ENCODE data around the gene CYP27C1. TPM values are rescaled to one million over a fixed set of nuclear protein-coding genes. Genes with fewer than 3 reads are reported as not detected.
"Not testable (repeated sequence)": the region's sequence is repeated elsewhere in the genome, so short reads cannot be mapped to it uniquely, and the experiment has no call there.

The CYP27C1 gene
- total RNA-seq, 1 donor from 2014 or later = not detected

DNA sequence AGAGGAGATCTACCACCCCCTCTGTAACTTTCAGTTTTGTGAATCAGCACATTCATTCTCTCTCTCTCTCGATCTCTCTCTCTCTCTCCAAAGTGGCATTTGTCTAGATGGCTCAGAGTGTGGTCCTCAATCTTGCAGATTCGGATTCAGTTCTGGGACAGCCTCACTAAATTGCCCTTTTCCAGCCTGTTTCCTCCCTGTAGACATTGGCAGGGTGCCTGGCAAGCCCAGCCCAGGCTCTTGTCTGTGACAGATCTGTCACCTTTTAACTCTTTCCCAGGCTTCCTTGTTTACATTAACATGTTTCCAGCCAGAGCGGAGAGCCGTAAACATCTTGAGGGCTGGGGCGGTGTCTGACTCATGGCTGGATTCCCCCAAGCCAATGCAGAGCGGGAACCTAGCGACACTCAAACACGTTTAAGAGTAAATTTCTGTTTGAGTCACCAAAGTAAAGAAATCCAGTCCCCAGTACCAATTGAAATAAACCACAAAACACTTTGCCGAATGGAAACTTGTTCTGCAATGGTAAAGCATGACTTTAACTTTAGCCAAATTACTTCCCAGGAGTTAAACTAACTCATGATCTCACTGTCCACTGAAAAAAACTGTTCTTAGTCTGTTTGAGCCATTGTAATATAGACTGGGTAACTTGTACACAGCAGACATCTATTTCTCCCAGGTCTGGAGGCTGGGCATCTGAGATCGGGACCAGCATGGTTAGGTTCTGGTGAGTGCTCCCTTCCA is 6.6 kb upstream of the CYP27C1 start:
- H3K36me3 ChIP-seq = no peaks in the 10 kb centered on the region
- DNase-seq (peak; percentile 88), ATAC-seq (peak; percentile 94)
- TF ChIP-seq, protein P1, sequence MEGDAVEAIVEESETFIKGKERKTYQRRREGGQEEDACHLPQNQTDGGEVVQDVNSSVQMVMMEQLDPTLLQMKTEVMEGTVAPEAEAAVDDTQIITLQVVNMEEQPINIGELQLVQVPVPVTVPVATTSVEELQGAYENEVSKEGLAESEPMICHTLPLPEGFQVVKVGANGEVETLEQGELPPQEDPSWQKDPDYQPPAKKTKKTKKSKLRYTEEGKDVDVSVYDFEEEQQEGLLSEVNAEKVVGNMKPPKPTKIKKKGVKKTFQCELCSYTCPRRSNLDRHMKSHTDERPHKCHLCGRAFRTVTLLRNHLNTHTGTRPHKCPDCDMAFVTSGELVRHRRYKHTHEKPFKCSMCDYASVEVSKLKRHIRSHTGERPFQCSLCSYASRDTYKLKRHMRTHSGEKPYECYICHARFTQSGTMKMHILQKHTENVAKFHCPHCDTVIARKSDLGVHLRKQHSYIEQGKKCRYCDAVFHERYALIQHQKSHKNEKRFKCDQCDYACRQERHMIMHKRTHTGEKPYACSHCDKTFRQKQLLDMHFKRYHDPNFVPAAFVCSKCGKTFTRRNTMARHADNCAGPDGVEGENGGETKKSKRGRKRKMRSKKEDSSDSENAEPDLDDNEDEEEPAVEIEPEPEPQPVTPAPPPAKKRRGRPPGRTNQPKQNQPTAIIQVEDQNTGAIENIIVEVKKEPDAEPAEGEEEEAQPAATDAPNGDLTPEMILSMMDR (IDR thresholded peaks at IDR 0.05) = no peak
- peak overlapping the region; percentile 32 for H3K27ac ChIP-seq
- H3K4me1 ChIP-seq = no peaks in the 10 kb centered on the region
- no peak overlapping the region for H3K4me3 ChIP-seq
- intact Hi-C loops (cut with DNase I) = no loop called here
- H3K27me3 ChIP-seq = peaks cover 17% of the 10 kb centered on the region
- H3K9me3 ChIP-seq = no peaks in the 10 kb centered on the region

DNA sequence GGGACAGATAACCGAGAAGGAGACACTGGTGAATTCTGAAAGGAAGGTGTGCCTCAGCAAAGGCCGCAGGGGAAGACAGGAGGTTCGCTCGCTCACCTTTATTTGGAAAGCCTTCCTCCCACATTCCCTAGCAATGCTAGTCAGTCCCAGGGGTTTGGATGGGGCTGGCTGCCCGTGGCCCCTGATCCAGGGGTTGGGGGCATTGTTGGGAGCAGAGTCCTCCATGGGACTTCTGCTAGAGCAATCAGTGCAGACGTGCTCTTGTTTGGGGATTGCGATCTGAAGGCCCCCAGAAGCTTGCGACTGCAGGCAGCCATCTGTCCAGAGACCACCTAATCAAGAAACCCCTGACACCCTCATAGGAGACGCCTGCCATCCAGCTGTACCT is 6.0 kb upstream of the CYP27C1 start:
- no peak overlapping the region for H3K27ac ChIP-seq
- H3K36me3 ChIP-seq = no peaks in the 10 kb centered on the region
- DNase-seq (no peak), ATAC-seq (peak; percentile 3)
- no peaks in the 10 kb centered on the region for H3K9me3 ChIP-seq
- TF ChIP-seq, protein P1 (IDR thresholded peaks at IDR 0.05) = no peak
- H3K27me3 ChIP-seq = peaks cover 22% of the 10 kb centered on the region
- no peaks in the 10 kb centered on the region for H3K4me1 ChIP-seq
- intact Hi-C loops (cut with DNase I) = no loop called here
- no peak overlapping the region for H3K4me3 ChIP-seq

DNA sequence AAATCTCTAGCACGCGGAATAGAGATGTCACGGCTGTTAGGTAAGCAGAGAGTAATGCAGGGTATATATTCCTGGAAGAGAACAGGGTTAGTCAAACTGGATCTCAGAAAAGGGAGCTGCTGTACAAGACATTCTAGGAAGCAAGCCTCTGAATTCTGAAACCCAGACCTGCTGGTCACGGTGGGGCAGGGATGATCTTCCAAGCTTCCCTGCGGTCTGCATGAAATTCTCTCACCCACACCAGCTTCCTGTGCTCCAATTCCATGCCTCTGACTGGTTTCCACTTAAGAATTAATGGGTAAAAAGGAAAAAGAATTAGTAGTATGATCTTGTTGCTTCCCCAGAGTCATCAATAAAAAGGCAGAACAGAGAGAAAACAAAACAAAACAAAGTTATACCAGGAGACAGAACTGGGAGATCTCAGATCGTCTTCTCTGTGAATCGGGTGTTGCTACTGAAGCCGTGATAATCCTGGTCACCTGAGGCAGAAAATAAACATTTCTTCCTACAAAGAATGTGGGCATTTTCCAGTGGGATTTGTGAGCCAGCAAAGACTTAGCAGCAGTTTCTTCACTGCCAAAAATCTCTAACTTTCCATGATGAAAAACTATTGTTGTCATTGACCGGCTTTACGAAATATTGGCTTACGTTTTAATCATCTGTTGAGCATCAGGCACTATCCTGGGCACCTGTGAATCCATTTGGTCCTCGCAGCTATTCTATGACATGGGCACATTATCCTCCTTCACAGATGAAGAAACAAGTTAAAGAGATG is 5.3 kb upstream of the CYP27C1 start:
- Histone ChIP-seq H3K4me1 (no peaks in the 10 kb centered on the region), H3K9me3 (no peaks in the 10 kb centered on the region), H3K27ac (no peak overlapping the region), H3K4me3 (no peak overlapping the region), H3K27me3 (peaks cover 30% of the 10 kb centered on the region), H3K36me3 (no peaks in the 10 kb centered on the region)
- intact Hi-C loops (cut with DNase I) = no loop called here
- no peak for DNase-seq
- TF ChIP-seq, protein P1 (IDR thresholded peaks at IDR 0.05) = no peak
- no peak for ATAC-seq

DNA sequence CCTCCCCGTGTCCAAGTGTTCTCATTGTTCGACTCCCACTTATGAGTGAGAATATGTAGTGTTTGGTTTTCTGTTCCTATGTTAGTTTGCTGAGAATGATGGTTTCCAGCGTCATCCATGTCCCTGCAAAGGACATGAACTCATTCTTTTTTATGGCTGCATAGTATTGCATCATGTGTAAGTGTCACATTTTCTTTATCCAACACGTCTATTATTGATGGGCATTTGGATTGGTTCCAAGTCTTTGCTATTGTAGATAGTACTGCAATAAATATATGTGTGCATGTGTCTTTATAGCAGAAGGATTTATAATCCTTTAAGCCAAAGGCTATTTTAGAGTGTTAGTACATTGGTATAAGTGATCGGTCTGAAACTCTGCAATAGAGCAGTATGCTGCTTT is 4.0 kb upstream of the CYP27C1 start:
- H3K9me3 ChIP-seq, ATAC-seq, H3K4me1 ChIP-seq: not testable (repeated sequence)

DNA sequence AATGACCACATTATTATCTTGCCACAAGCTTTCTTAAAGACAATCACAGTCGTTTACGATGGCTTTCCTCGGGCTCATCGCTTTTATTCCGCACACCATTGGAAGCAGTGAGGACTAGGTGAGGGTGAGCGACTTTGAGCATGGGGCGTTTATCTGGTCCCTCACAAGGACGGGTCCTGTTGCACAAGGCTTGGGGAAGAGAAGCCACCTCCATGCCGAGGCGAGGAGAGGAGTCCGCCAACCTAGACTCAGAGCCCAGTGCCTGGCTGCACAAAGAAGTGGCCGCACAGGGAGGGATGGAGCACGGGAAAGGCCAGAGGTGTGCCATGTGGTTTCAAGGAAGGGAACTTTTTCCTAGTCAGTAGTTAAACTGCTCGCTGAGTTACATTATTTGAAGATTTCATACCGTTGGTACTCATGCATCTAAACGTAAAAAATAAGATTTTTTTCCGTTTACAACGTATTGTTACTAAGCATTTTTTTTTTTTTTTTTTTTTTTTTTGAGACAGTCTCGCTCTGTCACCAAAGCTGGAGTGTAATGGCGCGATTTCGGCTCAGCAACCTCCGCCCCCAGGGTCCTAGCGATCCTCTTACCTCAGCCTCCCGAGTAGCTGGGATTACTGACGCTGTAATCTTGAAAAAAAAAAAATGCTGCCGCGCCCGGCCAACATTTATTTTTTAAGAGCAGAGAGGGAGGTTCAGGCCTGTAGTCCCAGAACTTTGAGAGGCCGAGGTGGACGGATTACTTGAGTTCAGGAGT is 849 bp upstream of the CYP27C1 start:
- H3K4me3 ChIP-seq = no peak overlapping the region
- intact Hi-C loops (cut with DNase I) = no loop called here
- TF ChIP-seq, protein P1 (IDR thresholded peaks at IDR 0.05) = no peak

More for the DNA sequence above, 4.0 kb upstream of the CYP27C1 start:
- peaks cover 39% of the 10 kb centered on the region for H3K27me3 ChIP-seq
- DNase-seq; H3K4me3 ChIP-seq; H3K27ac ChIP-seq; H3K36me3 ChIP-seq; intact Hi-C loops (cut with DNase I): not testable (repeated sequence)

More for the DNA sequence above, 849 bp upstream of the CYP27C1 start:
- no peaks in the 10 kb centered on the region for H3K9me3 ChIP-seq
- no peak for ATAC-seq
- peaks cover 59% of the 10 kb centered on the region for H3K27me3 ChIP-seq
- H3K27ac ChIP-seq = no peak overlapping the region
- no peaks in the 10 kb centered on the region for H3K36me3 ChIP-seq
- H3K4me1 ChIP-seq = peaks cover 13% of the 10 kb centered on the region
- no peak for DNase-seq
